ENCODE data around the gene SERPINH1. TPM values are rescaled to one million over a fixed set of nuclear protein-coding genes. Genes with fewer than 3 reads are reported as not detected.

The SERPINH1 gene
- total and polyA plus RNA-seq, 2 donors (not counting 3 experiments of a cell fraction or from before 2014, with no cell fraction given) = 409 to 816 TPM

DNA sequence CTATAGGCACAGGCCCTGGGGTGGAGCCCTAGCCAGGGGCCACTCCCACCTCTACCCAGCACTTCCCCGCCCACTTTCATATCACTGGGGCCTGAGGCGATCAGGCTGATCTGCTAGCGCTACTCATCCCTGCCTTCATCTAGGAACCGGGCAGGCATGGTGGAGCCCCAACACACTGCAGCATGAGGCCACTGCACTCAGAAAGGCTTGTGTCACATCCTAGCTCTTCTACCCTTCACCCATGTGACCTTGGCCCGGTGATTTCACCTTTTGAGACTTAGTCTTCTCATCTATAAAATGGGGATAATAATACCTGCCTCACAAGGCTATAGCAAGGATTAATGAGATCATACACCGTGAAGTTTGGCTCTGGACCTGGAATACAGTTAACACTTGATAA lies 18.2 kb upstream of the SERPINH1 start:
- BruUV-seq (replicated peaks) = no TSS peak
- Histone ChIP-seq H3K36me3 (ENCODE audit: control insufficient read depth in 2 of 2, extremely low read depth in 1 of 2, insufficient read depth in 2 of 2, low read length in 2 of 2) (no peaks in the 10 kb centered on the region), H3K79me2 (ENCODE audit: control insufficient read depth, insufficient read depth, low read length) (no peaks in the 10 kb centered on the region), H3K4me3 (replicated peaks in 1 of 3; ENCODE audit: insufficient read depth in 1 of 3, low read depth in 1 of 3, low read length in 3 of 3) (no peak overlapping the region), H2AFZ (ENCODE audit: low read depth, low read length) (no peak overlapping the region), H4K20me1 (replicated peaks; ENCODE audit: control insufficient read depth, extremely low read depth, insufficient read depth, low read length) (no peaks in the 10 kb centered on the region), H3K4me1 (ENCODE audit: control insufficient read depth, extremely low read depth, insufficient read depth, low read length) (no peaks in the 10 kb centered on the region), H3K9me1 (replicated peaks; ENCODE audit: control insufficient read depth, extremely low read depth, insufficient read depth, low read length) (no peaks in the 10 kb centered on the region), H3K27ac (ENCODE audit: insufficient read depth, low read depth, low read length) (no peak overlapping the region), H3K9ac (replicated peaks; ENCODE audit: extremely low read depth, insufficient read depth, low read length) (no peak overlapping the region), H3K4me2 (ENCODE audit: insufficient read depth, low read length) (no peak overlapping the region), H3K27me3 (ENCODE audit: control insufficient read depth in 2 of 2, insufficient read depth in 2 of 2, low read length in 2 of 2) (peaks cover 0 to 2% of the 10 kb centered on the region in 2 experiments), H3K9me3 (replicated peaks; ENCODE audit: control insufficient read depth, insufficient read depth, low read length) (no peaks in the 10 kb centered on the region)
- intact Hi-C loops (cut with micrococcal nuclease) = no loop called here
- ChIA-PET POLR2A (no interaction called here), CTCF (interaction anchor here (1.5 kb wide), 1 partner anchor 31 kb away, joined by 5 read pairs; no protein-coding TSS in a partner anchor)
- DNase-seq (ENCODE audit: low read depth, low spot score) = no peak
- no peak for FAIRE-seq
- TF ChIP-seq, protein P1, sequence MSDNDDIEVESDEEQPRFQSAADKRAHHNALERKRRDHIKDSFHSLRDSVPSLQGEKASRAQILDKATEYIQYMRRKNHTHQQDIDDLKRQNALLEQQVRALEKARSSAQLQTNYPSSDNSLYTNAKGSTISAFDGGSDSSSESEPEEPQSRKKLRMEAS (IDR thresholded peaks at IDR 0.05; ENCODE audit: insufficient read depth, insufficient read length) = no peak
- TF ChIP-seq POLR2AphosphoS5 (IDR thresholded peaks at IDR 0.05; ENCODE audit: insufficient read depth, low read depth, low read length) = no peak
- dilution Hi-C loops (cut with MboI; ENCODE audit: extremely low pct_ligation_motif_present, low sequenced_read_pairs) = no loop called here

GRCh38 chr11:75547177-75547576 lies 14.9 kb upstream of the SERPINH1 start:
- no peaks in the 10 kb centered on the region for H3K9me1 ChIP-seq (replicated peaks; ENCODE audit: control insufficient read depth, extremely low read depth, insufficient read depth, low read length)

More at GRCh38 chr11:75547177-75547576, 14.9 kb upstream of the SERPINH1 start:
- Histone ChIP-seq H3K4me1 (ENCODE audit: control insufficient read depth, extremely low read depth, insufficient read depth, low read length) (no peaks in the 10 kb centered on the region), H3K9ac (replicated peaks; ENCODE audit: extremely low read depth, insufficient read depth, low read length) (no peak overlapping the region), H3K4me3 (replicated peaks in 1 of 3; ENCODE audit: insufficient read depth in 1 of 3, low read depth in 1 of 3, low read length in 3 of 3) (no peak overlapping the region), H2AFZ (ENCODE audit: low read depth, low read length) (no peak overlapping the region), H3K9me3 (replicated peaks; ENCODE audit: control insufficient read depth, insufficient read depth, low read length) (no peaks in the 10 kb centered on the region), H3K36me3 (ENCODE audit: control insufficient read depth in 2 of 2, extremely low read depth in 1 of 2, insufficient read depth in 2 of 2, low read length in 2 of 2) (no peaks in the 10 kb centered on the region), H3K79me2 (ENCODE audit: control insufficient read depth, insufficient read depth, low read length) (no peaks in the 10 kb centered on the region), H3K27ac (ENCODE audit: insufficient read depth, low read depth, low read length) (no peak overlapping the region), H3K27me3 (ENCODE audit: control insufficient read depth in 2 of 2, insufficient read depth in 2 of 2, low read length in 2 of 2) (peaks cover 0 to 2% of the 10 kb centered on the region in 2 experiments), H4K20me1 (replicated peaks; ENCODE audit: control insufficient read depth, extremely low read depth, insufficient read depth, low read length) (no peaks in the 10 kb centered on the region), H3K4me2 (ENCODE audit: insufficient read depth, low read length) (no peak overlapping the region)
- TF ChIP-seq, protein P1 (IDR thresholded peaks at IDR 0.05; ENCODE audit: insufficient read depth, insufficient read length) = no peak
- no peak for TF ChIP-seq JUN (IDR thresholded peaks at IDR 0.05; ENCODE audit: borderline replicate concordance, insufficient read depth, insufficient read length, low read depth)
- TF ChIP-seq FOS (IDR thresholded peaks at IDR 0.05; ENCODE audit: borderline replicate concordance, insufficient read depth, low read length) = no peak
- TF ChIP-seq GATA2 (IDR thresholded peaks at IDR 0.05; ENCODE audit: insufficient read depth, insufficient read length, low read depth, low read length) = no peak
- dilution Hi-C loops (cut with MboI; ENCODE audit: extremely low pct_ligation_motif_present, low sequenced_read_pairs) (no loop called here), intact Hi-C loops (cut with micrococcal nuclease) (loop anchor here (1.0 kb wide), 3 partner anchors 16 to 159 kb away; no protein-coding TSS in a partner anchor)
- BruUV-seq (replicated peaks) = no TSS peak
- ChIA-PET CTCF (interaction anchor here (1.1 to 2.6 kb wide), 6 partner anchors 14 to 159 kb away, joined by 4 to 30 read pairs (median 8); no protein-coding TSS in a partner anchor), POLR2A (no interaction called here)
- no peak for DNase-seq (ENCODE audit: low read depth, low spot score)
- no peak for FAIRE-seq
